T-helper 2 cell (primary cell): ENCODE results near the gene SMC6.

Experiments used
- DNase-seq, 5 experiments: peaks; one replicate each; pipeline versions ENCODE4 v3.0.0 to v3.0.0-alpha.2; 2012 to 2022

Gene SMC6

DNA sequence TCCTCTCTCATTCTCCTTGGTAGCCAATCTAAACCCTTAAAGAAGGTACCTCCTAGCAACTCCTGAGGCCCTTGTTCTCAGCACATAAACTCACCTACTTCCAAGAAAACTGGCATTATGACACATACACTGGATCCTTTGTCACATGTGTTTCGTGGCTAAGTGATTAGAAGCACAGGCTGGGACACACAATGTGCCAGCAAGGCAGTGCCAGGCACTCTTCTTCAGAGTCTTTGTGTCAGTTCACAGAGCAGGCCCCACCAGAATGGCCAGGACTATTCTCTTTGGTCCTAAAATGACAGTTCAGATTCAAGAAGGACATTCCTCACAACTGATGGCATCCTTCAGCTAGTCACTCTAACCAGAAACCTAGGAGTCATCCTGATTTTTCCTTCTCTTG is 40.3 kb downstream of the SMC6 start:
- DNase-seq = no peak

DNA sequence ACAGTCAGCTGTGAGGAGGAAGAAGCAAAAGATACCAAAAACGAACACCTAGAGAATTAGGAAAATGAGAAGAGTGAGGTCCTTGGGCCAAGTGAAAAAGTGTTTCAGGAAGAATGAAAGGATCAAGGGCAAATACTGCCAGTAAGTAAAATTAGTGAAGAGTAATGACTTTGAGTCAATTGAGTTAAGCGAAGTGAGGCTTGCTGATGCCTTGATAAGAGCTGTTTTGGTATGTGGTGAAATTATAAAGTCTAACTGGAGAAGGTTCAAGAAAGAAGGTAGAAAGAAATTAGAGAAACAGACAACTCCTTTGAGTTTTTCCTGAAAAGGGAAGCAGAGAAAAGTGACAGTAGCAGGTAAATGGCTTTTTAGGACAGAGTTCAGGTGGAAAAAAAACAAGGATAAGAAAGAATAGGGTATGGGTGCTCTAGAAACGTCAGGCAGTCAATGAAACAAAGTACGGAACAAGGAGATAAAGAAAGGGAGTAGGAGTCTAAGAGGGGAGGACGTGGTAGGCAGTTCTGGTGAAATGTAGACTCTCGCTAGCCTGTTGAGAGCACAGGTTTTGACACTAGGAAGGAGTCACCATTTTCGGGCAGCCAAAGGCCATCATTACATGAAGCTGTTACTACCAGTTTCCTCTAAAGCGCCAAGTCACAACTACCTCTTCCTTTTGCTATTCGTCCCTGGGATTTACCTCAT is 42.9 kb downstream of the SMC6 start:
- no peak for DNase-seq

DNA sequence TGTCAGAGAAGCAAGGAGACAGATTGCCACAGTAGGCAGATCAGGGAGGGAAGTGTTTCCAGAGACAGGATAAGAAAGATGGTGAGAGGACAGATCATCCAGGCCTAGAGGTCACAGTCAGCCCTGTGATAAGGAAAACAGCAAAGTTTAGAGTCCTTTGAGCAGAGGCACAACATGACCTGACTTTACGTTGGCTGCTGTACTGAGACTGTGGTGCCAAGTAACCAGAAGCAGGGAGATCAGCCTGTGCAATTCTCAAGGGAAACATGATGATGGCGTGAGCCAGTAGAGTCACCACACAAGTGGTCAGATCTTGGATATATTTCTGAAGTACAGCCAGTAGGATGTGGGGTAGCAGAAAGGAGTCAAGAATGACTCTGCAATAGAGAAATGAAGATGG is 43.7 kb downstream of the SMC6 start:
- DNase-seq = no peak

DNA sequence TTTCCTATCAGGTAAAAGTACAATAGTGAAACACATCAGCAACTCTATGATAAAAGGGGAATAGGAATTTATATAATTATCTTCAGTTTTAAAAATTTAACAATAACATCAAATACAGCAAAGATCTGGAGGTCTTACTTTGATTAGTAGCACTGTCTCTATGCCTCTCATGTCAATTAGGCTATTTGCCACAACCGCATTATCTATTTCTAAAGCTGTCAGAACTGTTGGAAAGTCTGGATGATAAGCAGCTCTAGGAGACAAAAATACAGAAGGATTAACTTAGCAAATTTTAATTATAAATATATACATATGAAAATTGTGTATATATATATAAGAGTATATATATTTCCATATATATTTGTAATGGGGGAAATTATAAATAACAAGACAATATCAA is 45.1 kb downstream of the SMC6 start:
- DNase-seq = no peak

DNA sequence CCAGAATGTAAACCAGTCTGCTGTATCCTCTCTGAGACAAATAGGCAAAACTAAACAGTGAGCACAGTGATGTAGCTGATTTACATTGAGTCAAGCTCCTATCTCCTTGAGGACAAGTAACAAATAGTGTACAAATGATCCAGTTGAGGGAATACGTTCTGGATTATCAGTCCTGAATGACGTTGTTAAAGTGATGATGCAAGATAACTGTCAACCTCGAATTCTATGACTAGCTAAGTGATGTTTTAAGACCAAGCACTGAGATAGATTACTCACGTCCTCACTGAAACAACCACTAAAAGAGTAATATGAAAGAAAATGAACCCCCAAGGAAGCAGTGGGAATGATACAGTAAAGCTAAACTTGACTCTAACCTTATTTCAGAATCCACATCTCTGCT is 46.8 kb downstream of the SMC6 start:
- DNase-seq = no peak

DNA sequence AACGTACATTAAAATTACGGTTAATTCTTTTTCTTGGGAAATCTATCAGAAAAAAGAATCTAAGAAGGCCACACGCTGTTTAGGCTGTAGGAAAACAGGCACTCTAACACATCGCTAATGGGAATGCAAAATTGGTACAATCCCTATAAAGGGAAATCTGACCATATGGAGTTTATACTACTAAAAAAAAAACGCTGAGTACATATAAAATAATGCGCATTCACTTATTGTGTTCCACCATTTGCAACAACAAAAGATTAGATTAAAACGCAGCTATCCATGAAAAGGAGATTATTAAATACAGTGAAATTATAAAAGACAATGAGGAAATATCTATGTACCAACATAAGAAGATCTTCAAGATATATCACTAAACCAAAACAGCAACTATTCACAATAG is 62.8 kb downstream of the SMC6 start:
- DNase-seq = no peak

DNA sequence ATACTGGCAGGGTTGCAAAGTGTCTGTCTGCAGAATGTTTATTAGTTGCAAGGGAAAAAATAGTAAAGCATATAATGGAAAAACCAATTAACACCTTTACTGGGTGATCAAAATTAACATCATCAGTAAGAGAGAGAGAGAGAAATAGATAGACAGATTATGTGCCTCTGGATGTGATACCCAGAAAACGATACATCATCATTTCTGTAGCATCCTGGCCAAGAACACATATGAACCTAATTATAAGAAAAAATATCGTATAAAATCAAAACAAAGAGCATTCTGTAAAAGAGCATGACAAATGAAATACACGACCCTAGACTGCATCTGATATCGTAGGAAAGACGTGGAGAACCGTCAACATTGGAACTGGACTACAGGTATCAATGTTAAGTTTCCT is 64.6 kb downstream of the SMC6 start:
- no peak for DNase-seq

DNA sequence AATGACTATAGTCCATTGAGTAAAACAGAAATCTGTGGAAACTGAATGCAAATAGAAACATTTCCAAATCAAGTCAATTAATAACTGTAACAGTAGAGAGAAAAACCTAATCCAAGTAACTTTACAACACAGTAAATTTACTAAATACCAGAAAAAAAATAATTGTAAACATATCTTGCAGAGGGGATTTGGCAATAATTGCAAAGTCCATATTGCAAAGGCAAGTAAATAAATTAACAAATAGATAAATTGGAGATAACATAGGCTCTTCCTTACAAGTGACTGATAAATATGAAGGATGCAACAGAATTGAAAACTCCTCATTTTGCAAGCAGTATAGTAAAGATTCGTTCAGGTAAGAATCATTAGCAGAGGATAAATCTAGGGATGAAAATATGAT is 65.0 kb downstream of the SMC6 start:
- DNase-seq = no peak

DNA sequence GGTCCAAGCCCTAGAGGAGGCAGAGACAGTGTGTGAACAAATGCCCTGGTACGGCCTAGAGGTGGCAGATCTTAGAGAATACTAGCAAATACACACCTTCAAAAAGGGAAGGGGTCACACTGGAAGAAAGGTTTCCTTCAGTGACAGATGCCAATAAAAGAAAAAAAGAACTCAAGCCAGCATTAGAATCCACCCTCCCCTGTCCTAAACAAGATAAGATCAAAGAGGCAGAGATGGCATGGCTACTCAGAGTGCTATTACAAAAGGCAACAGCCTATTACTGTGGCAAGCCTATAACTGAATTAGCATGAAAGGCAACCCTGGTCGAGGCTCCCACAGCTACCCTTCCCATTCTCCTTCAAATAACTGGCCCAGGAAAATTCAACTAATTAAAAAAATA is 69.6 kb downstream of the SMC6 start:
- DNase-seq = no peak

DNA sequence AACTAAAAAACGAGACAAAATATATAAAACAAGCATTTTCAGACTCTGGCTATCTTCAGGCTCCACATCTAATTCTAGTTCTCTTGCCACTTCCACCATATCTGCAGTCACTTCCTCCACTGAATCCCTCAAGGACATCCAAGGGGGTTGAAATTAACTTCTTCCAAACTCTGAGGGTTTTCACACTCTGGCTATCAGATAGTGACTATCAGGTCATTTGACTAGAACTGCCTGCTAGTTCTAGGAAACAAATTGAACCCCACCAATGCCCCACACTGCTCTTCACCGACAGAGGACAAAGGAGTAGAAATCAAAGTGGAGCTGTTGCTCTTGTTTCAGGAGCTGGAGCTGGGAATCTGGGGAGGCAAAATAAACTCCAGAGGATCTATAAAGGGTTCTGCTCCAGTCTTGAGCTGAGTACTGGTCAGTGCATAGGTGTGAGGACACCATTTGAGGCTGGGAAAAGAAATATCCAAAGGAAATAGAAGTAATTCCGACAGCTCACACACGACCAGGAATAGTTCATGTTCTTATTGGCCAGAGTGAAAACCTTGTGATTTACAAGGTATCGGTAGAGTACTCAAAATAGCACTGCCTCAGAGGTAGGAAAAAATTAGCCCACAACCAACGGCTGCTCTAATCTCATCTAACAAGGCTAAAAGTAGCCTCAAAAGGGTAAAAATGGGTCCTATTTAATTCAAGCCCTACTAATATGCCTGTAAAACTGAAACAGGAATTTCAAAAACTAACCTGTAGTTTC is 71.3 kb downstream of the SMC6 start:
- no peak for DNase-seq

DNA sequence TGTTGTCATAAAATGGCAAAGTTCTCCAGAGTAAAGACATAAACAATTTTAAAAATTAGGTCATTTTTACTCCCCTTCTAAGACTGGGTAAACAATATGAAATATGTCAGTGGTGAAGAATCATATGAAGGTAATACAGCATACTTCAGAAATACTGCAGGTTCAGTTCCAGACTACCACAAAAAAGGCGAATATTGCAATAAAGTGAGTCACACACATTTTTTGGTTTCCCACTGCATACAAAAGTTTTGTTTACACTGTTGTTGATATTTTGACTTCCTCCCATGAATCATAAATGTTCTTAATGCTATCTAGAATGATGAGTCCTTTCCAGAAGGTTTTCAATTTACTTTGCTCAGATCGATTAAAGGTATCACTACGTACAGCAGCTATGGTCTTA is 73.5 kb downstream of the SMC6 start:
- no peak for DNase-seq

DNA sequence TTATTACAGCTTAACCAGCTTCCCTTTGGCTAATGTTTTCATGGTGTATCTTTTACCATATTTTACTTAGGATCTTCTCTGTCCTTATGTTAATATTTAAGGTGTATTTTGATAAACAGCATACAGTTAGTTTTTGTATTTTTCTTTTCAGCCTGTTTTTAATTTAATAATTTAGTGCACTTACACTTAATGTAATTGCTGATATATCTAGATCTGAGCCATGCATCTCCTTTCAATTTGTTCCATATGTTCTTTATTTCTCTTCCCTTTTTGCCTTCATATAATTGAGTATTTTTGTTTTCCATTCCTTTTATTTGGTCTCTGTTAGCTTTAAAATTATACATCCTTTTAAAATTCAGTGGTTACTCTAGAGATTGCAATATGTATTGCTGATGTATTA is 78.8 kb downstream of the SMC6 start:
- DNase-seq = no peak

DNA sequence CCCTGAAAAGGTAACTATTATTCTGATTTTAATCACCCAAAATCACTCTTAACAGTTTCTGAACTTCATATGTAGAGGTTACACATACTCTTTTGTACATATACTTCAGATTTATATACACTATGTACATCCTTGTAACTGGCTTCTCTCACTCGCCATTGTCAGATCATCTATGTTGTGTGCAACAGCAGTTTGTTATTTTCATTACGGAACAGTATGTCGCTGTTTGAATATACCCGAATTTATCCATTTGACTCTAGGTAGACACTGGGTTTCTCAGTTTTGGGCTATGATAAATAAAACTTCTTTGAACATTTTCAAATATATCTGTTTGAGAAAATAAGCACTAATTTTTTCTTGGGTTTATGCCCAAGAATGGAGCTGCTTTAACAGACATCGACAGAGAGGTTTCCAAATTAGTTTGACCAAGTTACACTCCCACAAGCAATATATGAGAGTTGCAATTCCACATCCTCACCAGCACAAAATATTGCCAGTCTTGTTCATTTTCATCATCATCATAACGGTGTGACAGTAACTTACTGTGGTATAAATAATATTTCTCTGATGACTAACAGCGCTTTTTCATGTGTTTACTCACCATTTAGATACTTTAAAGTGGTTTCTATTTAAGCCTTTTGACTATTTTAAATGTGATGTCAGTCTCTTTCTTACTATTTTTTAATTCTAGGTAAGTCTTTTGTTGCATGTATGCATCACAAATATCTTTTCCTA is 80.9 kb downstream of the SMC6 start:
- peak in 1 of 5 experiments; percentile 37 for DNase-seq

DNA sequence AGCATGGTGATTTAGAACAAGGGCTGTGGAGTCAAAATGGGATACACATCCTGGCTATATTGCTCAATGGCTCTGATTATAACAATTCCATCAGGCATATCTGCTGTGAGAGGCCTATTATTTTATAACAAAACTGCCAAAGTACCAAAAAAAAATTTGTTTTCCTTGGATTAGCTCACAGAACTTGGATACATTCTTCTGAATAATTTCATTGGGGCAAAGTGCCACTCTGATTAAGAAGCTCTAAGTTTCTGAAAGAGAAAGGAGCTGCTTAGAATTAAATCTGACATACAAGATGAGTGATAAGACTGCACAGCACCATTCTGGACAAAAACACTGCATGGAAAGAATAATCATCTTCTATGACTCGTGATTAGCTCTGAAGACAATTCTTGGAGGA is 85.7 kb downstream of the SMC6 start:
- no peak for DNase-seq

DNA sequence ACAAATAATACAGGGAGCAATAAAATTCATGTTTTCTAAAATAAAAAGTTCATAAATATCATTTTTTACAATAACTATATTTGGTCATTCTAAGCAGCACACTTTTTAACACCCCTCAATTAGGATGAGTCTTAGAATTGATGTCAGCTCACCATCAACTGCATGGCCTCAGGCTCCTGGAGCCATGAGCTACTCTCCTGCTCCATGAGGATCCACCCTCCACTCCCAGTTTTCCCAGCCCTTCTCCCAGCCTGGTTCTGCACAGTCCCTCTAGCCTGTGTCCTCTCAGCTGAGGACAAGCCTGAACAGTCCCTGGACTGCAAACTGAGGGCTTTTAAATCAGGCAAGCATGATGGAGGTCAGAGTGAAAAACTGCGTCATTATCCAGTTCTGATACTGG is 89.1 kb downstream of the SMC6 start:
- DNase-seq = no peak

DNA sequence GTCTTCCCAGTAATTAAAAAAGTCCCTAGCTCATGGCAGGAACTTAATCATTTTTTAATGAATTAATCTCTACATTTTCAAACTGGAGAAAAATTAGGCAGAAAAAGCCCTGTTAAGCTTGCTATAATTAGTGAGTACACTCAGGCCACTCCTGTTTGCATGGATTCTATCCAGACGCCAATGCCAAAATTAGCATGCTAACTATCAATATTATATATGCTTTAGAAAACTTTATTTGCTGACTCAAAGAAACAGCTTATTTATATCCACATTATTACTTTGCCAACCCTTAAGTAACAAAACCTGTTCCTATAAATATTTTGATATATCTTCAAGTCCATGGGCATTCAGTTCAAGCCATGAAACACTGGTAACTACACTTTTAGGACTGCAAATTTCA is 90.9 kb downstream of the SMC6 start:
- no peak for DNase-seq

DNA sequence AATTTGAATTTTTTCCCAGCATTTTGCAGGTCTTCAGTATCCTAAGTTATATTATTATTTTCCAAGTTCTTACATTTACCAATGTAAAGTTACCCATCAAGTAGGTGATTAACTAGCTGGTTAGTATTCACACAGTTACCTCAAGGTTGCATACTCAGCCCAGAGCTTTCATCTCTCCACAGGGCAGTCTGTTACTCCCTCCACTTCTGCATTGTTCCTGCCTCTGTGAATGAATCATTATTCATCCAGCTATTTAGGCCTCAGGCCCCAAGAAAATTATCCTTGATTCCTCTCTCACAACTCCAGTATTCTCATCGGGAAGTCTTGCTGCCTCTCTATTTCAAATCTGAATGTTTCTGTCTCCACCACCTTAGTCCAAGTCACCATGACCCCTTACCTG is 92.2 kb downstream of the SMC6 start:
- DNase-seq = no peak

DNA sequence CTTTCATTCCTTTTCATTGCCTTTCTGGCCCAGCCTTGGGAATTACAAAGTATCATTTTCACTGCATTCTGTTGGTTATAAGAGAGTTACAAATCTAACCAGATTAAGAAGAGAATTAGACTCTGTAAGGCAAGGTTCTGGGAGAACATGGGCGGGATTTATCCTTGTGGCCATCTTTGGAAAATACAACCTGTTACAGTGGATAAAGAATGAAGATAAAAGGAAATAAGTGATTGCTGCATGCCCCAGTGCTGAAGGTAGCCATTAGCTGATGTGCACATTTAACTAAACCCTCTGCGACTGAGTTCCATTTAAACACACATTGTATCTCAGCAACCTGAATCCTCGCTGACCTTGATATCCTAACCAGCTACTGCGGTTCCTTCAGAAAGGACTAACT is 93.4 kb downstream of the SMC6 start:
- DNase-seq = no peak

DNA sequence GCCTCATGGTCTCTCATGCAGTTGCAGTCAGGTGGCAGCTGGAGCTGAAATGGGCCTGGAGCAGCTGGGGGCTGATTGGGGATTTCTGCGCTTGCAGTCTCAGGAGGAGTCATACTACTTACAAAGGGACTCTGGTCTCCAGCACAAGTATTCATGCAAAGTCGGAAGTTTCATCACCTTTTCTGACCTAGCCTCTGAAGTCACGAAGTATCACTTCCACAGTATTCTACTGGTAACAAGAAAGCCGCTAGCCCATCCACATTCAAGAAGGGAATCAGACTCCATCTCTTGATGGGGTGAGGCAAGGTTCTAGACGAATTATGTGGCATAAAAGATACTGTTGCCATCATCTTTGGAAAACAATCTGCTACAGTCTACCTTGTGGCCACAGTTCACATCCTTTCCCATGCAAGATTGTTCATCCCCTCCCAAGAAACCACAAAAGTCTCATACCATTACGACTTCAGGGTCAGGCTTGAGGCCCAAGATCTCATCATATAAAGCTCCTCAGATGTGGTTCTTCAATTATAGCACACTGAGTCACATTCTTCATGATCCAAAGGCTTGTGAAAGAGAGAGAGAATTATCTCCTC is 95.3 kb downstream of the SMC6 start:
- DNase-seq = peak in 1 of 5 experiments; percentile 56

DNA sequence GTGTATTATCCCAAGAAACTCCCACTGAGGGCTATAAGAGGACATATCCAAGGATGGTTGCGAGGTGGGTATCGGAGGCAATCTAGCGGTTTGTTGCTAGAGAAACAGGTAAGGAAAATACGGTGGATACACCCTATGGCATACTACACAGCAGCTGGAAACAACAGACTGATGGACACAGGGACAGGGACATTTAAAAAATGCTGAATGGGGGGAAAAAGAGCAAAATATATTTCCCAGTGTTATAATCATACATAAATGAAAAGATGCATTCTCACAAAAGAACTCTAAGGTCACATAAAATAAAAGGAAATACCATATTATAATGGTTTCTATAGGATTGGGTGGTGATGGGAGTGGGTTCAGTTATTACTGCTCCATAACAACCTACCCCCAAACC is 95.9 kb downstream of the SMC6 start:
- no peak for DNase-seq

DNA sequence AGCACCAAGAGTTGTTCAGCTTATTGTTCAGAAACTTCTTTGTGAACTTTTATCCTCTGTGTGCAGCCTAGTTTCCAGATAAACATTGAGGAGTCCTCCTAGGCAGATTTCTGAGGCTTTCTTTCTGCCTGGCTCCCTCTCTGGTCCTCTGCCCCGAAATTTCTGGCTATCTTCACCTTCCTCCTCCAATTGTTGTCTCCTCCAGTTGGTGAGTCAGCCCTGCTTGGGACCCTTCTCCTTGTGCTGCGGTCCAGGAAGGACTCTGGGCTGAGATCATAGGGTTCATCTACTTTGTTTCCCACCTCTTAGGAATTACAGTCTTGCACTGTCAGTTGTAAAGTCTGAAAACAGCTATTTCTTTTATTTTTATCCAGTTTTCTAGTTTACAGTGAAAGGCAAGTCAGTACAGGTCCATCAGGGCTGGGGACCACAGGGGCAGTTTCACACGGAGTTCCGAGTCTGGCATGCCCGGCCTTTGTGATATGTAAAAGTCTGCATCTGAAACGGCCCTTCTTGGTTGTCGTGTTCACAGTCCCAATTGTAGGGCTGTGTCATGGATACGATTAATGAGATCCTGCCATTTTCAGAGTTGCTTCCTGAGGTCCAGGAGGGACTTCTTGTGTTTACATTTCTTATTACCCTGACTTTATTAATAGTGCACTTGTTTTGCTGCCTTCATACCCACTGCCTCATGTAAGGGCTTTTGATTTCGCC is 100.8 kb downstream of the SMC6 start:
- no peak for DNase-seq

DNA sequence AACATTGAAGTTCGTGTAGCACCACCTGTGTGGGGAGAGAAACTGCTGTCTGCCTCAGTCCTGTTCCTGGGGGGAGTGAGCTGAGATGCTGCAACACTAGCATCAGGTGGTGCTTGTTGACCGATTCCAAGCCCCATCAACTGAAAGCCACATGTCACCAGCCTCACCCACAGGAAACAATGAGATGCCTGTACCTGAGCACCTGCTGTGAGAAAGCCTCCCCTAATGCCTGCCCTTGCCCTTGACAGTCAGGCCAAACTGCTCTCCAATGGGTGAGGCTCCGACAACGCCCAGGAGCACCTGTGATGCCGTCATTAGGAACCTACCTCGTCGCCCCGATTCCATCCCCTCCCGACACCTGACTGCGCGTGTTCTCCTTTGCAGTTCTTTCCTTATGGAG is 104.6 kb downstream of the SMC6 start:
- no peak for DNase-seq

DNA sequence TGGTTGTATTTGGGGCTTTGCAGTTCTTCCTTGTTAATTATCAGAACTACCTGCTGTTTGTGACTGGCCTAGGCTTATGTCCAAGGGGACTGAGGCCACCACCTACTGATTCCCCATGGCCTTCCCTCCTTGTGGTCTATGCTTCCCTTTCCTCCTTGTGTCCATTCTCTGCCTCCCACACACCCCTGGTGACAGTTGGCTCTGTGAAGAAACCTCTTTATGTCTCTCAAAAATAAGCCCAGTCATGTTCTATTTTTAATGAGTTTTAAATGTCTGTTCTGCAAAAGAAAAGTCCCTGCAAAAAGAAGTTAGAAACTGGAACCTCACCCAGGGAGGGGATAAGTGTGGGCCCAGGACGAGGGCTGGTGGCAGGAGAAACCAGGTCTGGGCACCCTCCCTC is 105.0 kb downstream of the SMC6 start:
- DNase-seq = no peak
